Lower lobe of right lung (tissue), 2 donors: ENCODE results near the gene FAM89A. TPM values are rescaled to one million over a fixed set of nuclear protein-coding genes. Genes with fewer than 3 reads are reported as not detected.
"Not testable (repeated sequence)": the region's sequence is repeated elsewhere in the genome, so short reads cannot be mapped to it uniquely, and the experiment has no call there.

ENCODE experiments used
- ATAC-seq, 2 donors: fragments of 200-7000 bp; cut with Tn5 transposase; one replicate each; pipeline ENCODE4 v1.9.1; 2020 to 2022; ENCODE audit warnings: mild to moderate bottlenecking in 2 of 2, moderate library complexity in 2 of 2
- DNase-seq: peaks from one replicate; pipeline ENCODE4 v3.0.0-alpha.2; 2020
- H3K27ac ChIP-seq: fragments of 200-600 bp; one replicate; pipeline ENCODE4 v1.8.0; 2022
- H3K27me3 ChIP-seq: fragments of 200-600 bp; one replicate; pipeline ENCODE4 v1.8.0; 2022; ENCODE audit warnings: low read depth
- H3K36me3 ChIP-seq: fragments of 200-600 bp; one replicate; pipeline ENCODE4 v1.8.0; 2022; ENCODE audit warnings: mild to moderate bottlenecking
- H3K4me1 ChIP-seq: fragments of 200-600 bp; one replicate; pipeline ENCODE4 v1.8.0; 2022
- H3K4me3 ChIP-seq: fragments of 200-600 bp; one replicate; pipeline ENCODE4 v1.8.0; 2022; ENCODE audit warnings: mild to moderate bottlenecking
- H3K9me3 ChIP-seq: fragments of 200-600 bp; one replicate; pipeline ENCODE4 v1.8.0; 2022
- CTCF ChIP-seq: fragments of 200-600 bp; IDR thresholded peaks from one replicate; pipeline ENCODE4 v1.8.0; 2022; ENCODE audit warnings: antibody characterized with exemption, mild to moderate bottlenecking
- intact Hi-C: fragments of 100-400 bp; cut with DNase I; formaldehyde crosslinking; loops from one replicate; pipeline ENCODE4 v1.11.0; 2022
- total RNA-seq: library from RNA; stranded (reverse); fragmentation: NEBNext Ultra II Directional; extraction: Animal tissue kit (Norgen Biotek cat#: 25700); gene quantifications from one replicate; pipeline ENCODE4 v1.2.1, GENCODE V29; 2021
- donor health status: DM: no; HTN: yes; CAD: no; lungs with severe emphysema.

The FAM89A gene
- total RNA-seq, 1 donor from 2014 or later, result 54.6 TPM

- Histone ChIP-seq H3K4me3 (no peak overlapping the region), H3K27me3 (no peaks in the 10 kb centered on the region), H3K9me3 (no peaks in the 10 kb centered on the region), H3K27ac (peak overlapping the region; percentile 60), H3K36me3 (no peaks in the 10 kb centered on the region), H3K4me1 (peaks cover 29% of the 10 kb centered on the region)
- TF ChIP-seq CTCF, result no peak
- intact Hi-C loops, result no loop called here
- no peak for DNase-seq
- peak in 1 of 2 donors; percentile 22 for ATAC-seq
Measured at GRCh38 chr1:231028682-231029081, 11.4 kb downstream of the FAM89A start.

- DNase-seq, result no peak
- peak overlapping the region; percentile 60 for H3K27ac ChIP-seq
Measured at GRCh38 chr1:231027971-231028370, 12.1 kb downstream of the FAM89A start.

GRCh38 chr1:231027136-231027925 is 12.7 kb downstream of the FAM89A start:
- H3K27me3 ChIP-seq, result no peaks in the 10 kb centered on the region
- DNase-seq, result no peak
- ATAC-seq, result peak; percentile 69 to 73
- no peaks in the 10 kb centered on the region for H3K9me3 ChIP-seq
- no peak for TF ChIP-seq CTCF
- intact Hi-C loops, result no loop called here
- no peak overlapping the region for H3K27ac ChIP-seq
- H3K36me3 ChIP-seq, result no peaks in the 10 kb centered on the region
- no peak overlapping the region for H3K4me3 ChIP-seq
- H3K4me1 ChIP-seq, result peaks cover 17% of the 10 kb centered on the region

More at GRCh38 chr1:231027971-231028370, 12.1 kb downstream of the FAM89A start:
- intact Hi-C loops, result no loop called here
- TF ChIP-seq CTCF, result no peak
- H3K36me3 ChIP-seq, result no peaks in the 10 kb centered on the region
- no peak overlapping the region for H3K4me3 ChIP-seq
- ATAC-seq, result no peak
- H3K9me3 ChIP-seq, result no peaks in the 10 kb centered on the region
- no peaks in the 10 kb centered on the region for H3K27me3 ChIP-seq
- H3K4me1 ChIP-seq, result peaks cover 22% of the 10 kb centered on the region

- Histone ChIP-seq H3K27me3 (no peaks in the 10 kb centered on the region), H3K4me1 (peaks cover 21% of the 10 kb centered on the region), H3K4me3 (no peak overlapping the region), H3K9me3 (no peaks in the 10 kb centered on the region), H3K27ac (no peak overlapping the region), H3K36me3 (no peaks in the 10 kb centered on the region)
- ATAC-seq (no peak), DNase-seq (no peak)
- intact Hi-C loops, result no loop called here
- TF ChIP-seq CTCF, result no peak
Measured at GRCh38 chr1:231026576-231026975, 13.5 kb downstream of the FAM89A start.

- no peak for TF ChIP-seq CTCF
- ATAC-seq (no peak), DNase-seq (no peak)
- Histone ChIP-seq H3K4me3 (no peak overlapping the region), H3K9me3 (no peaks in the 10 kb centered on the region), H3K27me3 (no peaks in the 10 kb centered on the region), H3K36me3 (peaks cover 9% of the 10 kb centered on the region), H3K4me1 (peaks cover 26% of the 10 kb centered on the region), H3K27ac (no peak overlapping the region)
- intact Hi-C loops, result no loop called here
Measured at GRCh38 chr1:231023150-231023549, 16.9 kb downstream of the FAM89A start.

GRCh38 chr1:231022543-231022942 is 17.5 kb downstream of the FAM89A start:
- ATAC-seq, H3K9me3 ChIP-seq, H3K4me3 ChIP-seq, DNase-seq, H3K27me3 ChIP-seq, H3K36me3 ChIP-seq, intact Hi-C loops, H3K27ac ChIP-seq: not testable (repeated sequence)
- peaks cover 23% of the 10 kb centered on the region for H3K4me1 ChIP-seq
